ENCODE results near the gene LPP.

Gene LPP

GRCh38 chr3:188170461-188171459 lies 16.8 kb downstream of the LPP start:
- DNase-seq (ENCODE audit: low spot score) = no peak

- DNase-seq (ENCODE audit: low spot score) = no peak
Measured at GRCh38 chr3:188171682-188172467, 17.9 kb downstream of the LPP start.

GRCh38 chr3:188174317-188175044 lies 20.5 kb downstream of the LPP start:
- DNase-seq (ENCODE audit: low spot score) = peak; percentile 37

GRCh38 chr3:188176476-188176875 lies 22.5 kb downstream of the LPP start:
- DNase-seq (ENCODE audit: low spot score) = no peak

GRCh38 chr3:188176884-188177283 lies 22.9 kb downstream of the LPP start:
- DNase-seq (ENCODE audit: low spot score) = no peak

GRCh38 chr3:188177721-188178120 lies 23.8 kb downstream of the LPP start:
- no peak for DNase-seq (ENCODE audit: low spot score)

GRCh38 chr3:188178293-188178936 lies 24.5 kb downstream of the LPP start:
- DNase-seq (ENCODE audit: low spot score) = no peak

- peak; percentile 43 for DNase-seq (ENCODE audit: low spot score)
Measured at GRCh38 chr3:188179006-188179966, 25.3 kb downstream of the LPP start.

GRCh38 chr3:188180114-188180513 lies 26.2 kb downstream of the LPP start:
- no peak for DNase-seq (ENCODE audit: low spot score)

GRCh38 chr3:188183452-188183851 lies 29.5 kb downstream of the LPP start:
- DNase-seq (ENCODE audit: low spot score) = no peak

GRCh38 chr3:188184160-188184559 lies 30.2 kb downstream of the LPP start:
- no peak for DNase-seq (ENCODE audit: low spot score)

GRCh38 chr3:188184649-188185048 lies 30.7 kb downstream of the LPP start:
- DNase-seq (ENCODE audit: low spot score) = no peak

GRCh38 chr3:188185717-188186251 lies 31.8 kb downstream of the LPP start:
- no peak for DNase-seq (ENCODE audit: low spot score)

GRCh38 chr3:188187053-188187452 lies 33.1 kb downstream of the LPP start:
- peak; percentile 65 for DNase-seq (ENCODE audit: low spot score)

- DNase-seq (ENCODE audit: low spot score) = no peak
Measured at GRCh38 chr3:188188911-188189310, 35.0 kb downstream of the LPP start.

GRCh38 chr3:188191460-188191859 lies 37.5 kb downstream of the LPP start:
- no peak for DNase-seq (ENCODE audit: low spot score)

- DNase-seq (ENCODE audit: low spot score) = no peak
Measured at GRCh38 chr3:188192034-188192433, 38.1 kb downstream of the LPP start.

- DNase-seq (ENCODE audit: low spot score) = no peak
Measured at GRCh38 chr3:188194332-188194731, 40.4 kb downstream of the LPP start.

- no peak for DNase-seq (ENCODE audit: low spot score)
Measured at GRCh38 chr3:188196232-188196990, 42.5 kb downstream of the LPP start.

All from germinal center (tissue), 1 donor.